GM19463 (cell line): ENCODE measurements around the gene CDIPT.
"Not testable (repeated sequence)": the region's sequence is repeated elsewhere in the genome, so short reads cannot be mapped to it uniquely, and the experiment has no call there.

Experiments used
- ATAC-seq: cut with Tn5 transposase; IDR thresholded peaks from one replicate; pipeline ENCODE4 v1.9.1; 2021; ENCODE audit warnings: mild to moderate bottlenecking, moderate library complexity; ENCODE audit not compliant: unreplicated experiment

CDIPT gene

GRCh38 chr16:29897333-29897732 lies 34.3 kb upstream of the CDIPT start:
- no peak for ATAC-seq

GRCh38 chr16:29896841-29897240 lies 33.8 kb upstream of the CDIPT start:
- ATAC-seq = no peak

GRCh38 chr16:29894352-29894751 lies 31.3 kb upstream of the CDIPT start:
- no peak for ATAC-seq

- ATAC-seq = no peak
Measured at GRCh38 chr16:29893553-29893952, 30.5 kb upstream of the CDIPT start.

GRCh38 chr16:29892458-29892813 lies 29.4 kb upstream of the CDIPT start:
- no peak for ATAC-seq

GRCh38 chr16:29891525-29892457 lies 28.8 kb upstream of the CDIPT start:
- ATAC-seq = no peak

DNA sequence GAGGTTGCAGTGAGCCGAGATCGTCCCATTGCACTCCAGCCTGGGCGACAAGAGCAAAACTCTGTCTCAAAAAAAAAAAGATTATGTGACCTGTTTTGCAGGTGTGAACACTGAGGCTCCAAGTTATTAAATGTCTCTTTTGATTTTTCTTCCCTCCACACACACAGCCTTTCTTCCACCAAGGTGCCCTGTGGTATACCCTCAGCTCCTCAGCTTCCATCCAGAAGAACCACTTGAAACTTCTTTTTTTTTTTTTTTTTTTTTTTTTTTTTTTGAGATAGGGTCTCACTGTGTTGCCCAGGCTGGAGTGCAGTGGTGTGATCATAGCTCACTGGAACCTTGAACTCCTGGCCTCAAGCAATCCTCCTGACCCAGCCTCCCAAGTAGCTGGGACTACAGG lies 26.3 kb upstream of the CDIPT start:
- ATAC-seq = not testable (repeated sequence)

GRCh38 chr16:29883987-29884386 lies 21.0 kb upstream of the CDIPT start:
- ATAC-seq = no peak

GRCh38 chr16:29881050-29881449 lies 18.0 kb upstream of the CDIPT start:
- no peak for ATAC-seq

DNA sequence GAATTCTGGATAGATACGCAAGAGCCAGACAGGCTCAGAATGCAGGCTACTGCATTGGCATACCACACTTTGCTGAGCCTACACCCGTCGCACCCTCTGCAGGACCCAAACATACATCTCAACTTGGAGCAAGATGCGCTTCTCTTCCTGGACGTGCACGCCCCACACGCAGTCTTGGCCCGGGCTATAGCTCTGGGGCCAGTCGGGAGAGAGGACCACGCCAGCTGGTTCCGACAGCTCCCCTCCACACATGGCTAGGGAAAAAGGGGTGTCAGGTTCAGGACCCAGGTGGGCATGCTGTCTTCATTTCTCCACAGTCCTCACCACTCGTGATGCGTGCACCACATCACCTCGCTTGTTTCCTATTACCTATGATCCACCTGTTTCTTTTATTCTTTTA lies 15.1 kb upstream of the CDIPT start:
- no peak for ATAC-seq

DNA sequence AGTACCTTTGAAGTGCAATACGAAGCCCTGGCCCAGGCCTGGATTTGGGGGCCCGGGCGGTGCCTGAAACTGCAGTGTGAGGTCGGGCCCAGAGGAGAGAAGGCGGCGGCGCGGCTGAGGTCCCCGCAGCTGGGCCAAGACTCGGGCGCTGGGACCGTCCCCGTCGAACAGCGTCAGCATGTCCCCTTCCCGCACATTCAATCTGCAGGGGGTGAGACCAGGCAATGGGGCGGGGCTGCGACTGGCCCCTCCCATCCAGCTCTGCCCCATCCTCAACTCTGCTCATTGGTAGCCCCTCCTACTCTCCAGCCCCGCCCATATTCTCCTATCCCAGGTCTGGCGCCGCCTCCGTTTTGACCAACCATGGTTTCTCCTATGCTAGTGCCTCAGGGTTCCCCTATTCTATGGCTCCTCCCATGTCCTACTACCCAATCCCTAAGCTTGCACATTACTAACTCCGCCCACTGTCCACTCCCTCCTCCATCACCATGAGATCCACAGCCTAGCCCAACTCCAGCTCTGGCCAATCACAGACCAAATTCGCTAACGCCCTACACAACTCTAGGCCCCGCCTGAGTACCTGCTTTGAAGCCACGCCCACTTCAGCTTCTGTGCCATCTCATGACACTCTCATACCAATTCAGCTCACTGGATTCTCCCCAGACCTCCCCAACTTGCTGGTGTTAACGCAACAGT lies 14.4 kb upstream of the CDIPT start:
- no peak for ATAC-seq

GRCh38 chr16:29876594-29877249 lies 13.7 kb upstream of the CDIPT start:
- ATAC-seq = no peak

- ATAC-seq = no peak
Measured at GRCh38 chr16:29876217-29876593, 13.2 kb upstream of the CDIPT start.

GRCh38 chr16:29875206-29875605 lies 12.2 kb upstream of the CDIPT start:
- no peak for ATAC-seq

GRCh38 chr16:29873319-29873718 lies 10.3 kb upstream of the CDIPT start:
- ATAC-seq = no peak

DNA sequence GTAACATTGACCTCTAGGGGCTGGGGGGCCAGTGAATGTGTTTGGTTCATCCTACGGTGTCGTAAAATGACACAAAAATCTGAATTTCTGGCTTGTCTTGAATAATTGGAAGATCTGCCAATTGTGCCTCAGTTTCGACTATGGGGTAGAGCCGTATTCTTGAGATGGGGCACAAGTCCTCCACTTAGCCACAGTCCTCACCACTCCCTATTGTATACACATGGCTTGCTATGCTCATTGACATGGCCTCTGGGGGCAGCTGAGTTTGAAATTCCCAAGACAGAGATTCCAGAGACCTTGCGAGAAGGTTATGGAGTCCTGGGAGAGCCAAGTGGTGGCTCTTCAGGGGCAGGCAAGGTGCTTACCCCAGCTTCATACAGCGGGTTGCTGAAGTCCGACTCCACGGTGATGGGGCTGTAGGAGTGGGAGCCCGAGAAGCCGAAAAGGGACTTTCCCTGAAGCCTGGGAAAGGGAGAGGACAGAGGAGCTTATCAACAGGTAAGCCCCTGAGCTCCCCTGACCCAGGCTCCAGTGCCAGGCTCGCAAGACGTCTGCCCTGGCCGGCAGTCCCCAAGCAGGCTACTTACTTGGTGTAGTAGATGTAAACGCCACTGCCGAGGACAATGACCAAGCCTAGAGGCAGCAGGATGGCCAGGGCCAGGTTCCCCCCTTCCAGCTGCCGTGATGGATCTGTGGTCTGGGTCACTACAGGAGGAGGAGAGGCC lies 9.0 kb upstream of the CDIPT start:
- ATAC-seq = no peak

- ATAC-seq = not testable (repeated sequence)
Measured at GRCh38 chr16:29869067-29869466, 6.0 kb upstream of the CDIPT start.

DNA sequence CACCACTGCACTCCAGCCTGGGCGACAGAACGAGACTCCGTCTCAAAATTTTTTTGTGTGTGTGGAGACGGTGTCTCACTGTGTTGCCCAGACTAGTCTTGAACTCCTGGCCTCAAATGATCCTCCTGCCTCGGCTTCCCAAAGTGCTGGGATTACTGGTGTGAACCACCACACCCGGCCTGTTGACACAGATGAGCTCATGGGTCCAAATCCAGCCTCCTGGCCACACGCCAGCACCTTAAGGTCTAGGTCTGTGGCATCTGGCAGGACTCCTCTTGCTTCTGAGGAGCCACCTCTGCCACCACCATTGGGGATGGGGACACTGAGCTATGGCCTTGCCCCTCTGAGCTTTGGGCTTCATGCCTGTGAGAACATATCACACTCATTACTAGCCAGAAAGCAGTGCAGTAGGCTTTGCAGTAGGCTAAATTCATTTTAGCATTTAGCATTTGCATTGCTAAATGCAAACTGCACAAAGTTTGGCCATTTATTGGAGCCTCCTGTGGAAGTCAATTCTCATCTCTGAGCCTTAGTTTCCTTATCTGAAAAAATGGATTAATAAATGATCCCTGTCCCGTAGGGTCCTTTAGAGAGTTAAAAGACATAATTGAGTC lies 5.5 kb upstream of the CDIPT start:
- ATAC-seq = no peak

DNA sequence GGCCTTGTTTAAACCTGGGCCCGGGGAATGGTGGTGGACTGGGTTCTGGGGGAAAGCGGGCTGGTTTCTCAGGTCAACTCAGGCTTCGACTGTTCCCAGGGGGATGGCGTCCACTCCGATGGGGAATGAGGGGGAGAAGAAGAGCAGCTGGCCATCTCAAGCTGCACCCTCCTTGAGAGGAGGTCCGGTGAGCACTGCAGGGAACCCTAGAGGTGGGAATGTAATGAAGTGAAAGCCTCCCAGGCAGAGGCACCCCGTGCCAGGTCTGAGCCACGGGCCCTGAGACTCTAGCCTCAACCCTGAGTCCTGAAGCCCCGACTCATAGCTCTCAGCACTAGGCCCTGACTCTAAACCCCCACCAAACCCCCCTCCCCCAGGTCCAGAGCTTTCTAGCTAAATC lies 1.2 kb upstream of the CDIPT start:
- ATAC-seq = no peak

DNA sequence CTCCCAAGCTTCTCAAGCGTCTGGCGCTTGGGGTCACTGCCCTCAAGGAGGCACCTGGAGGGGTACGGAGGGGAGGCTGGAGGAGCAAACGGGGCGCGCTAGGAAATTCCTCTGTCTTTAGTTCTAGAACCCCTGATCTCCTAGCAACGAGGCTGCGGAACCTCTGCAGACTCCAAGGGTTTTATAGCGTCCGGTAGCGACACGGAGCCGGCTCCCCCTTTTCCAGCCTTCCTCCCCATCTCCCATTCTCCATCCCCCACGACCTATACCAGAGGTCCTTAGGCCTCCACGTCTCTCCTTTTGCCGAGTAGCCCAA lies 601 bp upstream of the CDIPT start:
- ATAC-seq = no peak

DNA sequence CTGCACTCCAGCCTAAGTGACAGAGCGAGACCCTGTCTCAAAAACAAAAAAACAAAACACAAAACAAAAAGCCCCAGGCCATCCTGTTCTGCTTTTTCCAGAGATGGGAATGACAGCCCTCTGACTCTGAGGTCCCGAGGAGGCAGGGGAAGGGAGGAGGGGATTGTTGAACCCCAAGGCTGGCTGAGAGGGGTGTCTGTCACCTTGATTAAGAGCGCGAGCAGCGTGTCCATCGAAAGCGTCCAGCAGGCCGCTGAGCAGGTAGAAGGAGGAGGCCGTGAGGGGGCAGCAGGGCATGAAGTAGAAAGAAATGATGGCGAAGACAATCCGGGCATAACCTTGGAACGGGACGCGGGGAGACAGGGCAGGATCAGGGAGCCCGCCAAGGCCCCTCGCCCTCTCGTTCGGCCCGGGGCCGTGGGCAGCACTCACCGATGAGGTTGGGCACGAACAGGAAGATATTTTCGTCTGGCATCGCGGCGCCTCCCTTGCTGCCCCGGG lies 593 bp downstream of the CDIPT start:
- no peak for ATAC-seq
